Measurements from ENCODE around the gene GRID2. TPM values are rescaled to one million over a fixed set of nuclear protein-coding genes. Genes with fewer than 3 reads are reported as not detected.

Gene GRID2
- total and polyA plus RNA-seq, 2 donors from 2014 or later: 0.19 TPM; not detected in 1

GRCh38 chr4:93732509-93732908 is 1428.7 kb downstream of the GRID2 start:
- FAIRE-seq: no peak

GRCh38 chr4:93740890-93741289 is 1437.1 kb downstream of the GRID2 start:
- intact Hi-C loops (cut with DNase I): no loop called here
- Histone ChIP-seq H3K27me3 (ENCODE audit: control insufficient read depth, insufficient read depth, low read length) (no peaks in the 10 kb centered on the region), H3K27ac (ENCODE audit: low read depth in 2 of 2, low read length in 2 of 2) (no peak overlapping the region), H3K4me3 (ENCODE audit: low read length in 3 of 3) (no peak overlapping the region), H3K4me1 (ENCODE audit: control insufficient read depth in 2 of 3, insufficient read depth in 2 of 3, low read depth in 1 of 3, low read length in 3 of 3) (no peaks in the 10 kb centered on the region), H3K36me3 (ENCODE audit: control insufficient read depth in 2 of 3, insufficient read depth in 3 of 3, low read length in 3 of 3) (no peaks in the 10 kb centered on the region), H3K9ac (ENCODE audit: low read length in 3 of 3) (no peak overlapping the region), H3K9me3 (ENCODE audit: control insufficient read depth in 2 of 3, insufficient read depth in 1 of 3, low read length in 3 of 3) (no peaks in the 10 kb centered on the region)
- no peak for DNase-seq
- no peak for TF ChIP-seq CTCF (IDR thresholded peaks at IDR 0.05; ENCODE audit: borderline replicate concordance, extremely low read depth, insufficient read depth)
- FAIRE-seq: no peak

More at GRCh38 chr4:93732509-93732908, 1428.7 kb downstream of the GRID2 start:
- Histone ChIP-seq H3K9ac (ENCODE audit: low read length in 3 of 3) (no peak overlapping the region), H3K9me3 (ENCODE audit: control insufficient read depth in 2 of 3, insufficient read depth in 1 of 3, low read length in 3 of 3) (no peaks in the 10 kb centered on the region), H3K36me3 (ENCODE audit: control insufficient read depth in 2 of 3, insufficient read depth in 3 of 3, low read length in 3 of 3) (no peaks in the 10 kb centered on the region), H3K27me3 (ENCODE audit: control insufficient read depth, insufficient read depth, low read length) (no peaks in the 10 kb centered on the region), H3K4me1 (ENCODE audit: control insufficient read depth in 2 of 3, insufficient read depth in 2 of 3, low read depth in 1 of 3, low read length in 3 of 3) (no peaks in the 10 kb centered on the region), H3K27ac (ENCODE audit: low read depth in 2 of 2, low read length in 2 of 2) (no peak overlapping the region), H3K4me3 (ENCODE audit: low read length in 3 of 3) (no peak overlapping the region)
- TF ChIP-seq CTCF (IDR thresholded peaks at IDR 0.05; ENCODE audit: borderline replicate concordance, extremely low read depth, insufficient read depth): no peak
- intact Hi-C loops (cut with DNase I): no loop called here
- DNase-seq: peak in 2 of 5 donors; percentile 18 to 55

- Histone ChIP-seq H3K4me1 (ENCODE audit: control insufficient read depth in 2 of 3, insufficient read depth in 2 of 3, low read depth in 1 of 3, low read length in 3 of 3) (no peaks in the 10 kb centered on the region), H3K9me3 (ENCODE audit: control insufficient read depth in 2 of 3, insufficient read depth in 1 of 3, low read length in 3 of 3) (no peaks in the 10 kb centered on the region), H3K27ac (ENCODE audit: low read depth in 2 of 2, low read length in 2 of 2) (no peak overlapping the region), H3K36me3 (ENCODE audit: control insufficient read depth in 2 of 3, insufficient read depth in 3 of 3, low read length in 3 of 3) (no peaks in the 10 kb centered on the region), H3K9ac (ENCODE audit: low read length in 3 of 3) (no peak overlapping the region), H3K27me3 (ENCODE audit: control insufficient read depth, insufficient read depth, low read length) (no peaks in the 10 kb centered on the region), H3K4me3 (ENCODE audit: low read length in 3 of 3) (no peak overlapping the region)
- no peak for TF ChIP-seq CTCF (IDR thresholded peaks at IDR 0.05; ENCODE audit: borderline replicate concordance, extremely low read depth, insufficient read depth)
- DNase-seq (no peak), FAIRE-seq (no peak)
- intact Hi-C loops (cut with DNase I): no loop called here
Measured at GRCh38 chr4:93743022-93743421, 1439.3 kb downstream of the GRID2 start.

GRCh38 chr4:93743635-93744034 is 1439.9 kb downstream of the GRID2 start:
- no peaks in the 10 kb centered on the region for H3K36me3 ChIP-seq (ENCODE audit: control insufficient read depth in 2 of 3, insufficient read depth in 3 of 3, low read length in 3 of 3)
- H3K4me3 ChIP-seq (ENCODE audit: low read length in 3 of 3): no peak overlapping the region
- FAIRE-seq (no peak), DNase-seq (no peak)
- no peaks in the 10 kb centered on the region for H3K4me1 ChIP-seq (ENCODE audit: control insufficient read depth in 2 of 3, insufficient read depth in 2 of 3, low read depth in 1 of 3, low read length in 3 of 3)
- H3K27ac ChIP-seq (ENCODE audit: low read depth in 2 of 2, low read length in 2 of 2): no peak overlapping the region
- H3K9me3 ChIP-seq (ENCODE audit: control insufficient read depth in 2 of 3, insufficient read depth in 1 of 3, low read length in 3 of 3): no peaks in the 10 kb centered on the region
- TF ChIP-seq CTCF (IDR thresholded peaks at IDR 0.05; ENCODE audit: borderline replicate concordance, extremely low read depth, insufficient read depth): no peak
- intact Hi-C loops (cut with DNase I): no loop called here
- no peak overlapping the region for H3K9ac ChIP-seq (ENCODE audit: low read length in 3 of 3)
- H3K27me3 ChIP-seq (ENCODE audit: control insufficient read depth, insufficient read depth, low read length): no peaks in the 10 kb centered on the region

Data from kidney (tissue), 14 donors.